RCC 7860 (cell line): ENCODE data around the gene SOD2.

Experiments used
- DNase-seq: peaks from one replicate; pipeline ENCODE4 v3.0.0-alpha.2; 2015; ENCODE audit warnings: low spot score
- FAIRE-seq: peaks from 2 replicates; lab custom pipeline; 2012; peaks lifted over from hg19 to GRCh38; lab: Jason Lieb, UNC

The SOD2 gene

DNA sequence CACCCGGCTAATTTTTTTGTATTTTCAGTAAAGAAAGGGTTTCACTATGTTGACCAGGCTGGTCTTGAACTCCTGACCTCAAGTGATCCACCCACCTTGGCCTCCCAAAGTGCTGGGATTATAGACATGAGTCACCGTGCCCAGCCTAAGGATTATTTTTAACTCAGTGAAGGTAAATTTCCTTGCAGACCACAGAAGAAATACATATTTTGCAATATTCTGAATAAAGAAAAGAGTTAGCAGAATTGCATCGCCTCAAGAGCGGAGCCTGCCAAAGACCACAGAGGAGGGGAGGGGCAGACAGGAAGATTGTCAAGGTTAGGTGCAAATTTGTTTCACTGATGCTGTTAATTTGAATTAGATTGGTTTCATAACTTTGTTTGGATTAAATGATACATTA lies 47.4 kb downstream of the SOD2 start:
- no peak for FAIRE-seq
- DNase-seq, result no peak
